Mesothelial cell of epicardium (in vitro differentiated cells): ENCODE data around the gene ATP1B3. TPM values are rescaled to one million over a fixed set of nuclear protein-coding genes. Genes with fewer than 3 reads are reported as not detected.

ENCODE experiments used
- DNase-seq, 2 experiments: peaks; one replicate each; pipeline ENCODE4 v3.0.0; 2021; ENCODE audit warnings: low spot score in 2 of 2; ENCODE audit not compliant: unreplicated experiment in 2 of 2
- H3K27ac Mint-ChIP-seq: 2 replicates; pipeline ENCODE4 v1.8.0; 2021; ENCODE audit warnings: mixed read lengths
- H3K27me3 Mint-ChIP-seq: 2 replicates; pipeline ENCODE4 v1.8.0; 2021; ENCODE audit warnings: low read depth, mixed read lengths
- H3K36me3 Mint-ChIP-seq: 2 replicates; pipeline ENCODE4 v1.8.0; 2021; ENCODE audit warnings: mixed read lengths
- H3K4me1 Mint-ChIP-seq: 2 replicates; pipeline ENCODE4 v1.8.0; 2021; ENCODE audit warnings: mixed read lengths
- H3K4me3 Mint-ChIP-seq: 2 replicates; pipeline ENCODE4 v1.8.0; 2021; ENCODE audit warnings: mild to moderate bottlenecking, moderate library complexity, mixed read lengths
- H3K9me3 Mint-ChIP-seq: 2 replicates; pipeline ENCODE4 v1.8.0; 2021; ENCODE audit warnings: mixed read lengths
- total RNA-seq: library from RNA; stranded (reverse); gene quantifications from 3 replicates; pipeline ENCODE4 v1.2.1, GENCODE V29; 2021
- TF ChIP-seq, protein P1 (sequence below): fragments of 200-600 bp; sonication (generic); IDR thresholded peaks from one replicate; pipeline ENCODE4 v1.5.0; 2021; ENCODE audit warnings: antibody characterized with exemption; ENCODE audit not compliant: unreplicated experiment

ATP1B3 gene
- total RNA-seq, 1 donor from 2014 or later = 154 TPM

DNA sequence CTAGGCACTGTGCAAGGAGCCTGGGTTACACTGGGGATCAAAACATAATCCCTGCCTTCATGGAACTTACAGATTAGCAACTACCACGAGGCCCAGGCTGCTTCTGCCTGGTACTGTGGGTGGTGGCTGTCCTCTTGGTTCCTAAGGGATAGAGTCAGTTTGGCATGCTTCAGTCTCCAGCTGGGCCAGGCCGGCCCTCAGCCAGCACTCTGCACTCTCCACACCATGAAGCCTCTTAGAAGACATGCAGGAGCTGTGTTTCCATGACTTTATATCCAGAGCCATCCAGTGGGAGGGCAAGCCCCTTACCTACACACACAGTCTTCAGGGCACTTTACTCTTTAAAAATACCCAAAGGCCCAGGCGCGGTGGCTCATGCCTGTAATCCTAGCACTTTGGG is 54.4 kb downstream of the ATP1B3 start:
- H3K9me3 Mint-ChIP-seq = no peaks in the 10 kb centered on the region
- H3K27ac Mint-ChIP-seq = no peak overlapping the region
- H3K27me3 Mint-ChIP-seq = no peaks in the 10 kb centered on the region
- H3K4me3 Mint-ChIP-seq = no peak overlapping the region
- TF ChIP-seq, protein P1, sequence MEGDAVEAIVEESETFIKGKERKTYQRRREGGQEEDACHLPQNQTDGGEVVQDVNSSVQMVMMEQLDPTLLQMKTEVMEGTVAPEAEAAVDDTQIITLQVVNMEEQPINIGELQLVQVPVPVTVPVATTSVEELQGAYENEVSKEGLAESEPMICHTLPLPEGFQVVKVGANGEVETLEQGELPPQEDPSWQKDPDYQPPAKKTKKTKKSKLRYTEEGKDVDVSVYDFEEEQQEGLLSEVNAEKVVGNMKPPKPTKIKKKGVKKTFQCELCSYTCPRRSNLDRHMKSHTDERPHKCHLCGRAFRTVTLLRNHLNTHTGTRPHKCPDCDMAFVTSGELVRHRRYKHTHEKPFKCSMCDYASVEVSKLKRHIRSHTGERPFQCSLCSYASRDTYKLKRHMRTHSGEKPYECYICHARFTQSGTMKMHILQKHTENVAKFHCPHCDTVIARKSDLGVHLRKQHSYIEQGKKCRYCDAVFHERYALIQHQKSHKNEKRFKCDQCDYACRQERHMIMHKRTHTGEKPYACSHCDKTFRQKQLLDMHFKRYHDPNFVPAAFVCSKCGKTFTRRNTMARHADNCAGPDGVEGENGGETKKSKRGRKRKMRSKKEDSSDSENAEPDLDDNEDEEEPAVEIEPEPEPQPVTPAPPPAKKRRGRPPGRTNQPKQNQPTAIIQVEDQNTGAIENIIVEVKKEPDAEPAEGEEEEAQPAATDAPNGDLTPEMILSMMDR = no peak
- peaks cover 15% of the 10 kb centered on the region for H3K36me3 Mint-ChIP-seq
- DNase-seq = no peak
- peaks cover 13% of the 10 kb centered on the region for H3K4me1 Mint-ChIP-seq

DNA sequence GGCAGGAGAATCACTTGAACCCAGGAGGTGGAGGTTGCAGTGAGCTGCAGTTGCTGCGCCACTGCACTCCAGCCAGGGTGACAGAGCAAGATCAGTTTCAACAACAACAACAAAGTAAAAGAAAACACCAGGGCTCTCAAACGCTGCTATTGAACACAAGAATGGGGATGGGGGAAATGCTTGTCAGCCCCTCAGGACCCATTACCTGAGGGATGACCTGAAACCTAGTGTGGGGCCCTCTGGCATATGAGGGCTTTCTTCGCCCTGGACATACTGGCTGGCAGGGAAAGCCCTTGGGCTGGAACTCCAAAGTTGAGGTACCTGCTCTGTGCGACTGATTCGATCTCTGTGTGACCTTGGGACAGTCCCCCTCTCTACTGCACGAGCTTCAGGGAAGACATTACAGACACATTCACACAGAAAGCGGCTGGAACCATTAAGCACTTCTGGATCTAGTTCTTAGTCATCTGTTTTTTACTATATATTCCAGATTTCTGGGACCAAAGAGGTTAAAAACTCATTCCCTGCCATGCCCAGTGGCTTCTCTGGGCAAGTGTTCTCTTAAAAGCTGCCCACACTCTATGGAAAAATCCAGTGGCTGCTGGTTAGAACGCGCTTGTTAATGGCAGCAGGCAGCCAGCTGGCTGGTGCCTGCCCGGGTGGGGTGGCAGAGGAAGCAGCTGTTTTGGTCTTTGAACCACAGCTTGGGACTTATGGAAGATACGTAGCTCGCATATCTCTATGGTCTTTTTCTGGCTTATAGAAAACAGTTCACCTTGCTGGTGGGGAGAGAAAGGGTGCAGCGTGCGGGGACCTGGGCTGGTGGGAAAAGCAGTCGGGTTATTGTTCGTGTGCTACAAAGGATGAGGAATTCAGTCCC is 57.2 kb downstream of the ATP1B3 start:
- Mint-ChIP-seq H3K27me3 (no peaks in the 10 kb centered on the region), H3K27ac (peak overlapping the region; percentile 58), H3K4me3 (no peak overlapping the region), H3K9me3 (no peaks in the 10 kb centered on the region), H3K36me3 (peaks cover 4% of the 10 kb centered on the region), H3K4me1 (peaks cover 18% of the 10 kb centered on the region)
- TF ChIP-seq, protein P1 = no peak
- DNase-seq = no peak

DNA sequence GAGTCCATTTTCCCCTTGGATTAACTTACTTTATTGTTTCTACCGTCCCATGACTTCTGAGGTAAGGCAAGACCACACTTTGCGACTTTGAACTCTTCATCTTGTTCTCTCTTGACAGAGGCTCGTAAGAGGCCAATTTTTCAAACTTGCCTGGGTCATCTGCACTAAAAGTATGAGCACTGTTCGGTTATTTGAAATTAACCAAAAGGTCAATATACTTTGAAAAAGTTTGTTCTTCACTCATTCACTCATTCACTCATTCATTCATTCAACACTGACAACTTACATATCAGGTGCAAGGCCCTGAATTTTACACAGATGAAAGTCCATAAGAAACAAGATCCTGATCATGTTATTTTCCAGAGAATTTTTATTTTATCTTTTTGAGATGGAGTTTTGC is 57.9 kb downstream of the ATP1B3 start:
- Mint-ChIP-seq H3K27ac (peak overlapping the region; percentile 58), H3K36me3 (peaks cover 4% of the 10 kb centered on the region), H3K27me3 (no peaks in the 10 kb centered on the region), H3K4me3 (no peak overlapping the region), H3K9me3 (no peaks in the 10 kb centered on the region), H3K4me1 (peaks cover 18% of the 10 kb centered on the region)
- no peak for DNase-seq
- TF ChIP-seq, protein P1 = no peak

DNA sequence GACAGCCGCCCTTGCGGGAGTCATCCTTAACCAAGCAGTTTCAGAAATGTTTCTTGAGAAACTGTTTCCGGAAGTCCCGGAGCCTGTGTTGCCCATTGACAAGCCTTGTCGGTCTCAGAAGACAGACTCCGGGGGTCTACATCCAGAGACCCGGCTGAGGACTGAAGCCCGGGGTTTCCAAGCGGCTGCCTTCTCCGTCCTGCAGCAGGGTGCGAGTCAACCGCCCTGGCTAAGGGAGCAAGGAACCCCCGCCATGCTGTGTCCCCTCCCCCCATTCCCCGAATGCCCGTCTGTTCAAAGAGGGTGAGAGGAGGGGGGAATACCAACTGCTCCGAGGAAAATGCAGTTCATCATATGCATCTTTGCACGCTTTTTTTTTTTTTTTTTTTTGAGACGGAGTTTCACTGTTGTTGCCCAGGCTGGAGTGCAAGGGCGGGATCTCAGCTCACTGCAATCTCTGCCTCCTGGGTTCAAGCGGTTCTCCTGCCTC is 61.6 kb downstream of the ATP1B3 start:
- peaks cover 32% of the 10 kb centered on the region for H3K4me1 Mint-ChIP-seq
- no peak overlapping the region for H3K4me3 Mint-ChIP-seq
- H3K9me3 Mint-ChIP-seq = no peaks in the 10 kb centered on the region
- H3K27ac Mint-ChIP-seq = no peak overlapping the region
- TF ChIP-seq, protein P1 = no peak
- peaks cover 4% of the 10 kb centered on the region for H3K36me3 Mint-ChIP-seq
- H3K27me3 Mint-ChIP-seq = no peaks in the 10 kb centered on the region
- no peak for DNase-seq

DNA sequence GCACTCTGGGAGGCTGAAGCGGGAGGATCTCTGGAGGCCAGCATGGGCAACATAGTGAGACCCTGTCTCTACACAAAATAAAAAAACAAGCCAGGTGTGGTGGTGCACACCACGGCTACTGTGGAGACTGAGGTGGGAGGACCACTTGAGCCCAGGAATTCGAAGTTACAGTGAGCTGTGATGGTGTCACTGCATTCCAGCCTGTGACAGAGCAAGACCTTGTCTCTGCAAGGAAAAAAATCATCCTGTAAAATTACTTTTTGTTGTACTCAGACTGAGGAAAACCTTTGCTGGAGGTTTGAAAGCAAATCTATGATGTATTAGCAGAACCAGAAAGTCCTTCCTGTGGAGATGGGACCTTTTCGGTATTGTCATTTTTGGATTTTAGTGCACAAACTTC is 63.3 kb downstream of the ATP1B3 start:
- no peaks in the 10 kb centered on the region for H3K9me3 Mint-ChIP-seq
- H3K4me3 Mint-ChIP-seq = no peak overlapping the region
- H3K4me1 Mint-ChIP-seq = peaks cover 25% of the 10 kb centered on the region
- peak overlapping the region; percentile 79 for H3K27ac Mint-ChIP-seq
- no peaks in the 10 kb centered on the region for H3K27me3 Mint-ChIP-seq
- DNase-seq = no peak
- H3K36me3 Mint-ChIP-seq = peaks cover 4% of the 10 kb centered on the region
- TF ChIP-seq, protein P1 = no peak
